K562 (cell line): Measurements from ENCODE around the gene MYCL. TPM values are rescaled to one million over a fixed set of nuclear protein-coding genes. Genes with fewer than 3 reads are reported as not detected.

Source experiments
- ATF1 ChIP-seq, 2 experiments: fragments of 450-650 bp in 1 of 2; IDR thresholded peaks; 2 replicates each; pipeline ENCODE4 v1.6.1; 2016; ENCODE audit warnings: missing compliant biosample characterization in 1 of 2, missing genetic modification characterization in 1 of 2
- CBX5 ChIP-seq: IDR thresholded peaks from 2 replicates; pipeline ENCODE4 v1.6.1; 2014; ENCODE audit warnings: low read depth, borderline replicate concordance
- CCAR2 ChIP-seq: fragments of 200-400 bp; formaldehyde crosslinking; IDR thresholded peaks from 2 replicates; pipeline ENCODE4 v1.6.1; 2017; ENCODE audit warnings: mild to moderate bottlenecking, low read depth, low read length
- DACH1 ChIP-seq: fragments of 450-650 bp; IDR thresholded peaks from 2 replicates; pipeline ENCODE4 v1.6.1; 2018; ENCODE audit not compliant: partially characterized antibody
- E2F8 ChIP-seq: fragments of 450-650 bp; IDR thresholded peaks from 2 replicates; pipeline ENCODE4 v1.7.1; 2018; ENCODE audit warnings: mild to moderate bottlenecking, low read depth; ENCODE audit not compliant: partially characterized antibody
- FOS ChIP-seq: IDR thresholded peaks from 3 replicates; pipeline ENCODE4 v1.6.1; 2011; ENCODE audit not compliant: insufficient read length; ENCODE audit errors: extremely low read depth
- HMG20B ChIP-seq: fragments of 250-450 bp; sonication (Bioruptor Pico); IDR thresholded peaks from 2 replicates; pipeline ENCODE4 v1.5.0; 2021; ENCODE audit warnings: mild to moderate bottlenecking
- IRF9 ChIP-seq: fragments of 450-650 bp; IDR thresholded peaks from 2 replicates; pipeline ENCODE4 v1.6.1; 2016; ENCODE audit warnings: missing biosample characterization, missing genetic modification characterization
- KDM4B ChIP-seq, 2 experiments: fragments of 450-650 bp in 1 of 2; sonication (generic) in 1 of 2; IDR thresholded peaks; 2 replicates each; pipeline ENCODE4 v1.6.1; 2016 to 2017; ENCODE audit warnings: borderline replicate concordance in 2 of 2, antibody characterized with exemption in 1 of 2, low read depth in 1 of 2, mild to moderate bottlenecking in 1 of 2
- LEF1 ChIP-seq: fragments of 450-650 bp; IDR thresholded peaks from 2 replicates; pipeline ENCODE4 v1.6.1; 2016; ENCODE audit warnings: mild to moderate bottlenecking
- MCM5 ChIP-seq: fragments of 450-650 bp; IDR thresholded peaks from 2 replicates; pipeline ENCODE4 v1.6.1; 2016; ENCODE audit warnings: low read depth
- POLR2AphosphoS2 ChIP-seq: IDR thresholded peaks from 2 replicates; pipeline ENCODE4 v1.6.1; 2012; ENCODE audit warnings: low read length, improper control_type of control experiment
- PRPF4 ChIP-seq: fragments of 200-400 bp; formaldehyde crosslinking; IDR thresholded peaks from one replicate; pipeline ENCODE4 v1.6.1; 2017; ENCODE audit warnings: low read length, low read depth, mild to moderate bottlenecking; ENCODE audit not compliant: insufficient read depth, poor library complexity, severe bottlenecking
- SETDB1 ChIP-seq: IDR thresholded peaks from one replicate; pipeline ENCODE4 v1.6.1; 2012; ENCODE audit warnings: low read length, control low read depth, inconsistent platforms
- TFAM ChIP-seq: fragments of 250-450 bp; sonication (Bioruptor Pico); conservative IDR thresholded peaks from 2 replicates; pipeline ENCODE4 v1.5.0; 2021; ENCODE audit warnings: mild to moderate bottlenecking, moderate library complexity
- ZC3H4 ChIP-seq: sonication (generic); formaldehyde crosslinking; IDR thresholded peaks from 2 replicates; pipeline ENCODE4 v1.9.0; 2021; ENCODE audit warnings: missing genetic modification reagents, borderline replicate concordance
- ZFP36 ChIP-seq: fragments of 150-350 bp; IDR thresholded peaks from 2 replicates; pipeline ENCODE4 v1.6.1; 2018; ENCODE audit warnings: low read length, low read depth; ENCODE audit not compliant: partially characterized antibody
- ZKSCAN3 ChIP-seq: fragments of 250-450 bp; sonication (Bioruptor Pico); IDR thresholded peaks from 2 replicates; pipeline ENCODE4 v1.4.0; 2020
- ZNF408 ChIP-seq: fragments of 250-450 bp; sonication (Bioruptor Pico); IDR thresholded peaks from 2 replicates; pipeline ENCODE4 v1.4.0; 2020; ENCODE audit warnings: low read depth, mild to moderate bottlenecking, moderate library complexity
- ZNF431 ChIP-seq: sonication (generic); formaldehyde crosslinking; IDR thresholded peaks from 2 replicates; pipeline ENCODE4 v1.8.0; 2022; ENCODE audit warnings: mild to moderate bottlenecking, missing genetic modification reagents
- polyA plus RNA-seq, 8 experiments: library from polyadenylated mRNA; depleted of rRNA in 4 of 8; stranded (reverse) in 5 of 8; unstranded in 3 of 8; fragments of >200 nt; fragmentation: Nextera tagmentation in 2 of 8; fragmentation: Illumina TruSeq in 1 of 8; extraction: Ambion mirVana in 2 of 8; extraction: Trizol in 1 of 8; gene quantifications; 2 replicates each; pipeline versions ENCODE4 v1.2.1 to v1.2.3, GENCODE V29; 2011 to 2014; ENCODE audit warnings: inconsistent platforms in 1 of 8, missing spikeins in 1 of 8
- total RNA-seq, 7 experiments: library from RNA; depleted of rRNA in 6 of 7; stranded (reverse); fragments of >200 nt in 6 of 7; fragmentation: Illumina TruSeq in 2 of 7; extraction: Trizol in 2 of 7; gene quantifications; 2 replicates each; pipeline versions ENCODE4 v1.2.1 to v1.2.3, GENCODE V29; 2011 to 2021; ENCODE audit warnings: low replicate concordance in 1 of 7
- TF ChIP-seq, protein P1 (sequence below): IDR thresholded peaks from 2 replicates; pipeline ENCODE4 v1.6.1; 2011; ENCODE audit warnings: borderline replicate concordance, low read depth, mild to moderate bottlenecking, moderate library complexity, low read length; ENCODE audit not compliant: insufficient read depth, poor library complexity, severe bottlenecking

MYCL gene
- total and polyA plus RNA-seq, 9 of the 15 experiments (the other 6 are each of a cell fraction or from before 2014, with no cell fraction given): 3.5 to 22.0 (median 12.8) TPM

DNA sequence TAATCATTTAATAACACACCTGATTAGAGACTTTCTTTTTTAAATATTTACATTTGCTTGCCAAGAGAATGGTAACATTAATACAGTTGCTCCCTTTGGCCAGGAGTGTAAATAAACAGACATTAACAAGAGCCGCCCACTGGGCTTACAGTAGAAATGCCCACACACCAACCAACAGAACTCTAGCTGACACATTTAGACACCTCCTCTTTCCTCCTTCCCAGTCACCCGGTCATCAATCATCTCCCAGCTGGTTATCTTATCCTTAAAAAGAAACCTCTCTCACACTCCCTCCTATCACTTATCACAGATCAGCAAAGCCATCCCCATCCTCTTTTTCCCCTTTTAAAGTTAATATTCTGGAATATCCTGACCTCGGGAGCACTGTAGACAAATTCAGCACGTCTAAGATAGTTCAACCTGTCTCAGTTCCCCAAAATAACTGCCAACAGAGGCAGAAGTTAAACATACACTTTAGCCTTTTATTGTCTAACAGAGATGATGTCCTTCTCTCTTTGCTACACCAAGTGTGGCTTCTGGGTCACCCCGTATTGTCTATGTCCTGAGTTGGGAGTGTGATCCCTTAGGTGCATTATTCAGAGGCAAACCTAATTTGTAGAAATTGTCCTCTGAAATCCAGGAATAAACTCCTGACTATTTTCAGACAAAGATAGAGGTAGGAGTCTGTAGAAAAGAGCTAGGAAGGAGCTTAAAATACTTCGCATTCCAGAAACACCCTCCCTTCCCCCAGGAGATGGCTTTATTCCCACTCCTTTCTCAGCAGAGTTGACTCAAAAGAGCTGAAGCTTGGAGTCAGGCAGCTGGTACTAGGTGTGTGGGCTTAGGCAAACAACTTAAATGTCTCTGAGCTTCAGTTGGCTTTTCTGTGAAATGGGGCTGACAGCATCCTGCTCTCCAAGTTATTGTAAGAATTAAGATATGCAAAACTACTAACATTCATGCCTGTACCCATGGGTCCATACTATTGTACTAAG, 8.8 kb downstream of the MYCL start (continued):
- TF ChIP-seq CCAR2 (no peak), ZNF431 (no peak), E2F8 (peak; percentile 72), DACH1 (peak; percentile 96), ZKSCAN3 (no peak), FOS (no peak), CBX5 (no peak), ZC3H4 (CRISPR knock-in tag) (no peak), ATF1 (CRISPR knock-in tag; IDR thresholded peaks at IDR 0.05) (no peak), ATF1 (tag; IDR thresholded peaks at IDR 0.05) (peak; percentile 60; the same call in 1 of the 2 replicates), MCM5 (no peak), TFAM (no peak), HMG20B (no peak), POLR2AphosphoS2 (no peak), ZNF408 (CRISPR knock-in tag) (no peak), KDM4B (IDR thresholded peaks at IDR 0.05; ENCODE audit: borderline replicate concordance in 2 of 2, low read depth in 1 of 2) (no peak), SETDB1 (no peak), LEF1 (peak; percentile 98), PRPF4 (no peak), IRF9 (tag) (no peak), ZFP36 (peak; percentile 47)
- TF ChIP-seq, protein P1, sequence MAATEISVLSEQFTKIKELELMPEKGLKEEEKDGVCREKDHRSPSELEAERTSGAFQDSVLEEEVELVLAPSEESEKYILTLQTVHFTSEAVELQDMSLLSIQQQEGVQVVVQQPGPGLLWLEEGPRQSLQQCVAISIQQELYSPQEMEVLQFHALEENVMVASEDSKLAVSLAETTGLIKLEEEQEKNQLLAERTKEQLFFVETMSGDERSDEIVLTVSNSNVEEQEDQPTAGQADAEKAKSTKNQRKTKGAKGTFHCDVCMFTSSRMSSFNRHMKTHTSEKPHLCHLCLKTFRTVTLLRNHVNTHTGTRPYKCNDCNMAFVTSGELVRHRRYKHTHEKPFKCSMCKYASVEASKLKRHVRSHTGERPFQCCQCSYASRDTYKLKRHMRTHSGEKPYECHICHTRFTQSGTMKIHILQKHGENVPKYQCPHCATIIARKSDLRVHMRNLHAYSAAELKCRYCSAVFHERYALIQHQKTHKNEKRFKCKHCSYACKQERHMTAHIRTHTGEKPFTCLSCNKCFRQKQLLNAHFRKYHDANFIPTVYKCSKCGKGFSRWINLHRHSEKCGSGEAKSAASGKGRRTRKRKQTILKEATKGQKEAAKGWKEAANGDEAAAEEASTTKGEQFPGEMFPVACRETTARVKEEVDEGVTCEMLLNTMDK: no peak
